ENCODE measurements around the gene EFS. TPM values are rescaled to one million over a fixed set of nuclear protein-coding genes. Genes with fewer than 3 reads are reported as not detected.

The EFS gene
- total and polyA plus RNA-seq, 7 donors, result 0.46 to 19.9 (median 10.0) TPM

DNA sequence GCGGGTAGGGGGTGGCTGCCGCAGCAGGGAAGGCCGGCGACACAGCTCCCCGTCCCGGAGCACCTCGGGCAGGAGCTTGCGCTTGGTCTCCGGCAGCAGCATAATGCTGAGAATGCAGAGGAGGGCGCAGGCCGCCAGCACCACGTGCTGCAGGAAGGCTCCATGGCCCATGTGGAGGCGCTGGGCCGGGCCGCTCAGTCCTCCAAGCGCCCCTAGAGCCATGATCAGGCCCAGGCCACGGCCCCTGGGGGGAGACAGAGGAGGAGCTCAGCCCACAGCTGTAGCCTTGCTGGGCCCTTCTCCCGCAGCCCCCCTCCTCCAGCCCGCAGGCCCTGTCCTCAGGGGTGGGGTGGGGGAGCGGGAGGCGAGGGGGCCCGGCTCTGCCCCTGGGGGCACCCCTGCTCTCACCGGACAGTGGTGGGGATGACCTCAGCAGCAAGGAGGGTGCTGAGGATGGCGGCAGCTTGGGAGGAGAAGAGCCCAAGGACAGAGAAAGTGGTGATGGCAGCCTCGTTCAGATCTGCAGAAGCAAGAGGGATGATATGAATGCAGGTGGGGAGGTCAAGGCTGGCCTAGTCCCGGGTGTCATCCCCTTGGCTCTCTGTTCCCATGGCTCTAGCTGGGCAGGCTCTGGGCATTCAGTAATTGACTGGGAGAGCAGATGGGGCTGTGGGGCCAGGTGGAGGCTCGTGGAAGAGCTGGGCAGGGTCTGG, 18.1 kb downstream of the EFS start:
- no peaks in the 10 kb centered on the region for H3K9me3 ChIP-seq
- intact Hi-C loops (cut with DNase I), result no loop called here
- H3K4me3 ChIP-seq, result no peak overlapping the region
- TF ChIP-seq POLR2AphosphoS5 (IDR thresholded peaks at IDR 0.05), result no peak
- no peak for TF ChIP-seq POLR2A (IDR thresholded peaks at IDR 0.05)
- TF ChIP-seq, protein P1, sequence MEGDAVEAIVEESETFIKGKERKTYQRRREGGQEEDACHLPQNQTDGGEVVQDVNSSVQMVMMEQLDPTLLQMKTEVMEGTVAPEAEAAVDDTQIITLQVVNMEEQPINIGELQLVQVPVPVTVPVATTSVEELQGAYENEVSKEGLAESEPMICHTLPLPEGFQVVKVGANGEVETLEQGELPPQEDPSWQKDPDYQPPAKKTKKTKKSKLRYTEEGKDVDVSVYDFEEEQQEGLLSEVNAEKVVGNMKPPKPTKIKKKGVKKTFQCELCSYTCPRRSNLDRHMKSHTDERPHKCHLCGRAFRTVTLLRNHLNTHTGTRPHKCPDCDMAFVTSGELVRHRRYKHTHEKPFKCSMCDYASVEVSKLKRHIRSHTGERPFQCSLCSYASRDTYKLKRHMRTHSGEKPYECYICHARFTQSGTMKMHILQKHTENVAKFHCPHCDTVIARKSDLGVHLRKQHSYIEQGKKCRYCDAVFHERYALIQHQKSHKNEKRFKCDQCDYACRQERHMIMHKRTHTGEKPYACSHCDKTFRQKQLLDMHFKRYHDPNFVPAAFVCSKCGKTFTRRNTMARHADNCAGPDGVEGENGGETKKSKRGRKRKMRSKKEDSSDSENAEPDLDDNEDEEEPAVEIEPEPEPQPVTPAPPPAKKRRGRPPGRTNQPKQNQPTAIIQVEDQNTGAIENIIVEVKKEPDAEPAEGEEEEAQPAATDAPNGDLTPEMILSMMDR (IDR thresholded peaks at IDR 0.05), result no peak
- TF ChIP-seq EP300 (IDR thresholded peaks at IDR 0.05), result no peak
- 88% methylated on average over 27 of the region's 27 CpGs for WGBS, 2 donors
- DNase-seq, result no peak
- no peaks in the 10 kb centered on the region for H3K27me3 ChIP-seq
- no peaks in the 10 kb centered on the region for H3K36me3 ChIP-seq
- H3K27ac ChIP-seq, result no peak overlapping the region
- peaks cover 0 to 5% (median 4%) of the 10 kb centered on the region in 4 donors for H3K4me1 ChIP-seq

DNA sequence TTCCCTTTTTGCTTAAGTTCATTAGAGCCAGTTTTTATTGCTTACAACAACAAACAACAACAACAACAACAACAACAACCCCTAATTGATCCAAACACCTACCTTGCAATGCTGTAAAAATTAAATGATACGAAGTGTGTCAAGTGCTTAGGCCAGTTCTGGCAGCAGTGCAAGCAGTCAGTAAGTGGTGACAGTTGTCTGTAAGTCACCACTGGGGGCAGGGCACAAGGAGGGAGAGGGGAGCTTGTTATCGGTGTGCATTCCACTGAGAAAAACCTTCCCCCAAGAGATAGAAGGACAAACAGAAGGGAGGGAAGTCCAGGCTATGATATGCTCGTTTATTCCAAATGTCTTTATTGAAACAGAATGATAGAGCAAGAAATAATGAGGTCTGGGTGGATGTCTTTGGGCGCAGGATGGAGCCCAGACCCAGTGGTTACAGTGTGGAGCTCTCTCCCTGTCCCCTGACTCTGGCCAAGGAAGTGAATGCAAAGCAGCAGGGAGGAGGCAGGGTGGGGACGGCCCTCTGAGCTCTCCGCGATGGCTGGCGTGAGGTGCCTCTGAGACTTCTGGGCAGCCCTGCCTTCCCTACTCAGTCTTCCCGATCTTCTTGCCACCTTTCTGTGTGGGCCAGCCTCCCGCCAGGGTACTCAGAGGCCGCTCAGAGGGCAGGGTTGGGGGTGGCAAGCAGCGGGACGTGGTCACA, 18.8 kb downstream of the EFS start:
- no peaks in the 10 kb centered on the region for H3K27me3 ChIP-seq
- H3K27ac ChIP-seq, result no peak overlapping the region
- intact Hi-C loops (cut with DNase I), result no loop called here
- no peaks in the 10 kb centered on the region for H3K9me3 ChIP-seq
- H3K4me1 ChIP-seq, result no peaks in the 10 kb centered on the region
- 75 to 86% methylated on average over 13 of the region's 13 CpGs for WGBS, 2 donors
- H3K4me3 ChIP-seq, result no peak overlapping the region
- H3K36me3 ChIP-seq, result no peaks in the 10 kb centered on the region
- TF ChIP-seq POLR2A (IDR thresholded peaks at IDR 0.05) (no peak), EP300 (IDR thresholded peaks at IDR 0.05) (no peak), POLR2AphosphoS5 (IDR thresholded peaks at IDR 0.05) (no peak)
- TF ChIP-seq, protein P1 (IDR thresholded peaks at IDR 0.05), result no peak
- no peak for DNase-seq

DNA sequence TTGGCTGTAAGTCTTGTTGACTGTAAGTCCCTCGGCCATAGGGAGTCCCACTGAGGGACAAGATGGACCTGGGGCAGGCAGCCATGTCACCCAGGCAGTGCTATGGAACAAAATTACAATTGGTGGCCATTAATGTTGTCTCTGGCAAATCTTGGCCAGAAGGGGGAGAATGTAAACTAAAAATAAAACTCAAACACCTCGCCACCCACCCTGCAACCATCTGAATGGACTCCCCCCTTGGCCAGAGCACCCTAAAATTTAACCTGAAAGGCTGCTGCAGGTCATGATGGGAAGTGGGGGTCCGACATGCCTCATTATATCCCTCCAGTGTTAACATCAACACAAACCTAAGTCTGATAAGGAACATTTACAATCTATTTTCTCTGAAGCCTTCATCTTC, 20.5 kb downstream of the EFS start:
- no peak for DNase-seq
- TF ChIP-seq EP300 (IDR thresholded peaks at IDR 0.05), result no peak
- intact Hi-C loops (cut with DNase I), result no loop called here
- no peak overlapping the region for H3K4me3 ChIP-seq
- no peaks in the 10 kb centered on the region for H3K27me3 ChIP-seq
- no peaks in the 10 kb centered on the region for H3K9me3 ChIP-seq
- H3K36me3 ChIP-seq, result no peaks in the 10 kb centered on the region
- H3K27ac ChIP-seq, result no peak overlapping the region
- WGBS, 2 donors, result 62 to 68% methylated on average over 3 of the region's 3 CpGs
- no peaks in the 10 kb centered on the region for H3K4me1 ChIP-seq

DNA sequence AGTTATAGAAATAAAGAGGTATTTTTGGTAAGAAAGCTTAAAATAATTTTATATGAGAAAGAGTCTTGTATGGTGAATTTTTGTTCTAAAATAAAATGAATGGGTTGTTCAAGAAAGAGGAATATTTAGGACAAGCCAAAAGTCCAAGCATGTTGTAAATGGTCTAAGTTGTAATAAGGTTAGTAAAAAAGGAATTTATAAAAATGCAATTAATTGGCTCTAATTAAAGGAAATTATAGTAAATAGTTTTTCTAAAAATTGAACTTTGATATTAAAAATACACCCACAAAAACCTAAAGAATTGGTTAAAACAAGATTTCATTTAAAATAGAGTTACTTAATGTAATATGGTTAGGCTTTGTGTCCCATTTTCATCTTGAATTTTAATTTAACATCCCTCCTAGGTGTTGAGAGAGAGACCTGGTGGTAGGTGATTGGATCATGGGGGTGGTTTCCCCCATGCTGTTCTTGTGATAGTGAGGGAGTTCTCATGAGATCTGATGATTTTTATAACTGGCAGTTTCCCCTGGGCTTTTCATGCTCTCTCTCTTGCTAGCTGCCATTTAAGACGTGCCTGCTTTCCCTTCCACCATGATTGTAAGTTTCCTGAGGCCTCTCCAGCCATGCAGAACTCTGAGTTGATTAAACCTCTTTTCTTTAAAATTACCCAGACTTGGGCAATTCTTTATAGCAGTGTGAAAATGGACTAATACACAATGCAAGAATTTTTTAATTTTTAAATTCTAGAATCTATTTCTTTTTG, 25.3 kb downstream of the EFS start:
- DNase-seq, result no peak
- no peak overlapping the region for H3K4me3 ChIP-seq
- 73 to 96% methylated on average over 1 of the region's 1 CpG for WGBS, 2 donors
- H3K4me1 ChIP-seq, result no peaks in the 10 kb centered on the region
- intact Hi-C loops (cut with DNase I), result no loop called here
- TF ChIP-seq EP300 (IDR thresholded peaks at IDR 0.05) (no peak), POLR2A (IDR thresholded peaks at IDR 0.05) (no peak), POLR2AphosphoS5 (IDR thresholded peaks at IDR 0.05) (no peak)
- TF ChIP-seq, protein P1 (IDR thresholded peaks at IDR 0.05), result no peak
- H3K27ac ChIP-seq, result no peak overlapping the region
- H3K27me3 ChIP-seq, result no peaks in the 10 kb centered on the region
- H3K9me3 ChIP-seq, result no peaks in the 10 kb centered on the region
- H3K36me3 ChIP-seq, result no peaks in the 10 kb centered on the region

DNA sequence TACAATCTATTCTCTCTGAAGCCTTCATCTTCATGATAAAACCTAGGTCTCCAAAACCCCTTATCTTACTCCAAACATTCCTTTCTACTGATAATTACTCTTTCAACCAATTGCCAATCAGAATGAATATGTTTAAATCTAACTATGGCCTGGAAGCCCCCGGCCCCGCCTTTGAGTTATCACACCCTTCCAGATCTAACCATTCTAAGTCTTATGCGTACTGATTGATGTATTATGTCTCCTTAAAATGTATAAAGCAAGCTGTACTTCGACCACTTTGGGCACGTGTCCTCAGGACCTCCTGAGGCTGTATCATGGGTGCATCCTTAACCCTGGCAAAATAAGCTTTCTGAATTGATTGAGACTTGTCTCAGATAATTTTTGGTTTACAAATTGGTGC, 29.3 kb downstream of the EFS start:
- Histone ChIP-seq H3K4me3 (no peak overlapping the region), H3K27ac (no peak overlapping the region), H3K4me1 (no peaks in the 10 kb centered on the region), H3K27me3 (no peaks in the 10 kb centered on the region), H3K36me3 (no peaks in the 10 kb centered on the region), H3K9me3 (no peaks in the 10 kb centered on the region)
- WGBS, 2 donors, result 88% methylated on average over 5 of the region's 5 CpGs
- intact Hi-C loops (cut with DNase I), result no loop called here
- DNase-seq, result no peak
- TF ChIP-seq POLR2AphosphoS5 (IDR thresholded peaks at IDR 0.05) (no peak), POLR2A (IDR thresholded peaks at IDR 0.05) (no peak), EP300 (IDR thresholded peaks at IDR 0.05) (no peak)
- TF ChIP-seq, protein P1 (IDR thresholded peaks at IDR 0.05), result no peak

Measured in sigmoid colon (tissue), 7 donors.